SK-N-SH (cell line): ENCODE data around the gene BCAS4. TPM values are rescaled to one million over a fixed set of nuclear protein-coding genes. Genes with fewer than 3 reads are reported as not detected.
"Not testable (repeated sequence)": the region's sequence is repeated elsewhere in the genome, so short reads cannot be mapped to it uniquely, and the experiment has no call there.

Experiments used
- CTCF ChIA-PET: fragments of 300-600, 350-600 bp; formaldehyde crosslinking; extraction: SDS; loops from one replicate; lab custom pipeline; 2021; lab: Yijun Ruan, JAX
- POLR2A ChIA-PET: fragments of 350-600 bp; sonication (Branson Sonifier 250); formaldehyde crosslinking; extraction: SDS; loops from one replicate; lab custom pipeline; 2020; ENCODE audit warnings: antibody characterized with exemption, inconsistent platforms; lab: Yijun Ruan, JAX
- DNase-seq: peaks from one replicate; pipeline ENCODE4 v3.0.0; 2012
- H2AFZ ChIP-seq: fragments of 200-600 bp; sonication (generic); 2 replicates; pipeline ENCODE4 v1.8.1; 2016; ENCODE audit warnings: antibody characterized with exemption, mild to moderate bottlenecking, low read depth
- H3F3A ChIP-seq: fragments of 200-600 bp; sonication (generic); replicated peaks from 2 replicates; pipeline ENCODE3; 2016; ENCODE audit warnings: antibody characterized with exemption, mild to moderate bottlenecking; ENCODE audit not compliant: insufficient read depth
- H3K27ac ChIP-seq, 2 experiments: fragments of 200-500 bp in 1 of 2; fragments of 200-600 bp in 1 of 2; sonication (Bioruptor generic) in 1 of 2; sonication (generic), shearing (Covaris generic) in 1 of 2; 2 replicates each; pipeline versions ENCODE4 v1.5.1 to v1.6.1; 2014 to 2016; ENCODE audit warnings: low read depth in 2 of 2, inconsistent platforms in 1 of 2, low read length in 1 of 2, mild to moderate bottlenecking in 1 of 2, mixed read lengths in 1 of 2
- H3K27me3 ChIP-seq: fragments of 200-600 bp; sonication (generic), shearing (Covaris generic); 2 replicates; pipeline ENCODE4 v1.6.1; 2016; ENCODE audit warnings: mixed run types; ENCODE audit not compliant: insufficient read depth
- H3K36me3 ChIP-seq, 2 experiments: fragments of 200-500 bp in 1 of 2; fragments of 200-600 bp in 1 of 2; sonication (Bioruptor generic) in 1 of 2; sonication (generic) in 1 of 2; replicated peaks in 1 of 2; 2 replicates each; pipeline versions ENCODE3 to v1.5.1; 2014 to 2016; ENCODE audit warnings: low read length in 1 of 2, mild to moderate bottlenecking in 1 of 2; ENCODE audit not compliant: insufficient read depth in 2 of 2, control insufficient read depth in 1 of 2
- H3K4me1 ChIP-seq, 2 experiments: fragments of 200-500 bp in 1 of 2; fragments of 200-600 bp in 1 of 2; sonication (Bioruptor generic) in 1 of 2; sonication (generic), shearing (Covaris generic) in 1 of 2; 2 replicates each; pipeline versions ENCODE4 v1.5.1 to v1.6.1; 2014 to 2016; ENCODE audit warnings: low read depth in 1 of 2, low read length in 1 of 2, mixed run types in 1 of 2; ENCODE audit not compliant: insufficient read depth in 2 of 2, control insufficient read depth in 1 of 2
- H3K4me2 ChIP-seq: fragments of 200-600 bp; sonication (generic), shearing (Covaris generic); 2 replicates; pipeline ENCODE4 v1.6.1; 2017; ENCODE audit warnings: mixed run types
- H3K4me3 ChIP-seq, 2 experiments: fragments of 200-500 bp in 1 of 2; fragments of 200-600 bp in 1 of 2; sonication (Bioruptor generic) in 1 of 2; sonication (generic), shearing (Covaris generic) in 1 of 2; 2 replicates each; pipeline versions ENCODE4 v1.5.1 to v1.8.1; 2014 to 2016; ENCODE audit warnings: low read depth in 2 of 2, inconsistent platforms in 1 of 2, low read length in 1 of 2, mild to moderate bottlenecking in 1 of 2, mixed read lengths in 1 of 2, moderate library complexity in 1 of 2
- H3K79me2 ChIP-seq: fragments of 200-600 bp; sonication (generic); 2 replicates; pipeline ENCODE4 v1.8.1; 2017; ENCODE audit warnings: mild to moderate bottlenecking; ENCODE audit not compliant: insufficient read depth
- H3K9ac ChIP-seq: fragments of 200-600 bp; sonication (generic); 2 replicates; pipeline ENCODE4 v1.6.1; 2017; ENCODE audit warnings: mixed run types
- H3K9me2 ChIP-seq: fragments of 200-600 bp; sonication (generic); 2 replicates; pipeline ENCODE4 v1.6.1; 2017; ENCODE audit warnings: mixed run types
- H3K9me3 ChIP-seq: fragments of 200-600 bp; sonication (generic); 2 replicates; pipeline ENCODE4 v1.6.1; 2017; ENCODE audit warnings: mixed run types, mild to moderate bottlenecking, moderate library complexity
- H4K20me1 ChIP-seq: fragments of 200-600 bp; sonication (generic); 2 replicates; pipeline ENCODE4 v1.6.1; 2017; ENCODE audit warnings: mild to moderate bottlenecking, mixed run types; ENCODE audit not compliant: insufficient read depth
- CTCF ChIP-seq: fragments of 200-600 bp; sonication (generic); IDR thresholded peaks from 2 replicates; pipeline ENCODE4 v1.6.1; 2017; ENCODE audit warnings: antibody characterized with exemption, mild to moderate bottlenecking, moderate library complexity
- FOSL2 ChIP-seq: IDR thresholded peaks from 2 replicates; pipeline ENCODE4 v1.4.0; 2012; ENCODE audit warnings: low read depth, mild to moderate bottlenecking, moderate library complexity, borderline replicate concordance
- JUND ChIP-seq: IDR thresholded peaks from 2 replicates; pipeline ENCODE4 v1.4.0; 2012
- NRF1 ChIP-seq: IDR thresholded peaks from 2 replicates; pipeline ENCODE4 v1.6.1; 2012; ENCODE audit warnings: low read depth, mild to moderate bottlenecking, low read length
- RXRA ChIP-seq: IDR thresholded peaks from 2 replicates; pipeline ENCODE4 v1.4.0; 2012; ENCODE audit warnings: low read depth, mild to moderate bottlenecking, borderline replicate concordance
- TEAD4 ChIP-seq: IDR thresholded peaks from 2 replicates; pipeline ENCODE4 v1.4.0; 2012; ENCODE audit warnings: mild to moderate bottlenecking, borderline replicate concordance; ENCODE audit not compliant: insufficient read depth
- YY1 ChIP-seq: IDR thresholded peaks from 2 replicates; pipeline ENCODE4 v1.4.0; 2012; ENCODE audit warnings: low read depth, mild to moderate bottlenecking
- WGBS: methylation state at CpG from one replicate; pipeline ENCODE4 v1.1.6; 2017; ENCODE audit warnings: low lambda C conversion rate; 5-methylcytosine and 5-hydroxymethylcytosine counted together
- polyA plus RNA-seq, 3 experiments: library from polyadenylated mRNA; depleted of rRNA; stranded (reverse); fragments of >200 nt; gene quantifications; 2 replicates each; pipeline ENCODE4 v1.2.3, GENCODE V29; 2012
- TF ChIP-seq, protein P1 (sequence below): IDR thresholded peaks from 2 replicates; pipeline ENCODE4 v1.6.1; 2012; ENCODE audit warnings: mild to moderate bottlenecking, low read depth, low read length, moderate library complexity
- TF ChIP-seq, protein P2 (sequence below): IDR thresholded peaks from 2 replicates; pipeline ENCODE4 v1.4.0; 2012; ENCODE audit warnings: low read depth, borderline replicate concordance

Gene BCAS4
- polyA plus RNA-seq, 1 of the 3 experiments (the other 2 are of a cell fraction): 43.8 TPM

- H3K4me2 ChIP-seq, H3F3A ChIP-seq, H3K4me3 ChIP-seq, H4K20me1 ChIP-seq, DNase-seq, CTCF ChIA-PET, H3K9me2 ChIP-seq, H3K27me3 ChIP-seq, POLR2A ChIA-PET, H2AFZ ChIP-seq, H3K9me3 ChIP-seq, H3K79me2 ChIP-seq, H3K36me3 ChIP-seq, H3K27ac ChIP-seq, H3K9ac ChIP-seq: not testable (repeated sequence)
- 91% methylated on average over 8 of the region's 12 CpGs for WGBS
- peaks cover 0 to 17% of the 10 kb centered on the region in 2 experiments; a peak in 1 of 4 replicates for H3K4me1 ChIP-seq
Measured at GRCh38 chr20:50769551-50770085, 25.2 kb upstream of the BCAS4 start.

DNA sequence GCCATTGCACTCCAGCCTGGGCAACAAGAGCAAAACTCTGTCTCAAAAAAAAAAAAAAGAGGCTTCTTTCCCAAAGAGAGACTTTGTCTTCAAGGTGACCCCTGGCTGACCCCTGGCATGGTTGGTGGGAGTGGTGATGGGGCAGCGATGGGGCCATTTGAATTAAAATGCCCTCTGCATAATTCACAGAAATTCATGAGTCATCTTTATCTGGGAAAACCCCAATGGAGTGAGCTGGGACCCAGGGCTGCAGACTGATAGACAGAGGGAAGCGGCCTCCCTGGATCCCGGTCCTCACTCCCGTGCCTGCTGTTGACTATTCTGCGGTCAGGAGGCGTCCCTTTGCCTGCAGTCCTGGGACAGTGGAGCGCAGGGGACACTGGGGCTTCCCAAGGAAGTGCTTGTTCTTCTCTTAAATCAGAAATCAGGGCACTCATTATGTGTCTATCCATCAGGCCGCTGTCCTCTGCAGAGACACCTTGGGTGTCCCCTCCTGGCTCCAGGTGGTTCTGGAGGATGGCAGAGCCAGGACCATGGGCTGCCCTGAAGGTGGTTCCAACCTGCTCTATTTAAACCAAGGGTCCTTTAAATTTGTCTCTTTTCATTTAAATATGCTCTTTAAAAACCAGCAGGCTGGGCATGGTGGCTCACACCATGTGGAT is 23.3 kb upstream of the BCAS4 start:
- H4K20me1 ChIP-seq, POLR2A ChIA-PET, H3K9me2 ChIP-seq, H3K4me3 ChIP-seq, H3K27me3 ChIP-seq, H3K79me2 ChIP-seq, H3K36me3 ChIP-seq, H3K4me1 ChIP-seq, H3K9me3 ChIP-seq, DNase-seq, H3F3A ChIP-seq: not testable (repeated sequence)
- Histone ChIP-seq H3K27ac (peak overlapping the region in 1 of 2 experiments; percentile 54; a peak in 2 of 4 replicates), H2AFZ (peak overlapping the region; percentile 59), H3K9ac (peak overlapping the region; percentile 21; the same call in 1 of the 2 replicates), H3K4me2 (peak overlapping the region; percentile 49; the same call in 1 of the 2 replicates)
- TF ChIP-seq RXRA: peak; percentile 76; the same call in 1 of the 2 replicates
- TF ChIP-seq FOSL2: peak; percentile 22; the same call in 1 of the 2 replicates
- peak; percentile 26; the same call in 1 of the 2 replicates for TF ChIP-seq JUND
- WGBS: 49% methylated on average over 4 of the region's 8 CpGs
- CTCF ChIA-PET: interaction anchor here (0.8 to 1.9 kb wide), 2 partner anchors 8 to 17 kb away, joined by 3 to 4 read pairs; no protein-coding TSS in a partner anchor

DNA sequence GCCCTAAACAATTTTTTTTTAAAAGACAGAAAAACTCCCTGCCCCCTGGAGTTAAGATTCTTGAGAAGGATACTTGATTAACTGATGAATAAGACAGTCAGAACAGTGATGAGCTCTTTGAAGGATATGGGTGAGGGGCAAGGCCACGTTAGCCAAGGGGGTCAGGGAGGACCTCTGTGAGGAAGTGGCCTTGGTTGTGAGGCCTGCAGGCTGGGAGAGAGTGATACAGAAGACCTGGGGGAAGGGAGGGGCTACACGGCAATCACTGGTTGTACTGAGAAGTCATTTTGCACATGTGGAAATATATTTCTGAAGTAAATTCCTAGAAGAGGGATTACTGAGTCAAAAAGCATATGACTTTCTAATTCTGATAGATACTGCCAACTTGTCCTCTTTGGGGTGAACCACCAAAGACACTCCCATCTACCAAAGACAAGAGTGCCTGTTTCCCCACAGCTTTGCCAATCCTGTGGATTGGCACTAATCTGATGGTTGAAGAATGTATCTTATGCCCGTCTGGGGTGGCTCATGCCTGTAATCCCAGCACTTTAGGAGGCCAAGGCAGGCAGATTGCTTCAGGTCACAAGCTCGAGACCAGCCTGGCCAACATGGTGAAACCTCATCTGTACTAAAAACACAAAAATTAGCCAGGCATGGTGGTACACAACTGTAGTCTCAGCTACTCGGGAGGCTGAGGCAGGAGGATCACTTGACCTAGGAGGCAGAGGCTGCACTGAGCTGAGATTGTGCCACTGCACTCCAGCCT is 22.3 kb upstream of the BCAS4 start:
- no peak for DNase-seq
- Histone ChIP-seq H3K27me3 (no peaks in the 10 kb centered on the region), H3K9me3 (no peaks in the 10 kb centered on the region), H4K20me1 (no peaks in the 10 kb centered on the region), H3K4me3 (no peak overlapping the region), H3K4me1 (peaks cover 0 to 6% of the 10 kb centered on the region in 2 experiments; a peak in 1 of 4 replicates), H2AFZ (no peak overlapping the region), H3K27ac (no peak overlapping the region), H3K4me2 (no peak overlapping the region), H3K36me3 (no peaks in the 10 kb centered on the region), H3K79me2 (no peaks in the 10 kb centered on the region), H3K9me2 (no peaks in the 10 kb centered on the region), H3F3A (no peaks in the 10 kb centered on the region), H3K9ac (no peak overlapping the region)
- 85% methylated on average over 5 of the region's 5 CpGs for WGBS
- ChIA-PET POLR2A (interaction anchor here (0.6 kb wide), 1 partner anchor 160 kb away, joined by 4 read pairs; no protein-coding TSS in a partner anchor), CTCF (interaction anchor here (0.7 to 1.9 kb wide), 4 partner anchors 12 to 24 kb away, joined by 3 to 4 read pairs (median 3); no protein-coding TSS in a partner anchor)
- TF ChIP-seq YY1 (no peak), NRF1 (no peak), CTCF (no peak), TEAD4 (no peak)
- TF ChIP-seq, protein P1, sequence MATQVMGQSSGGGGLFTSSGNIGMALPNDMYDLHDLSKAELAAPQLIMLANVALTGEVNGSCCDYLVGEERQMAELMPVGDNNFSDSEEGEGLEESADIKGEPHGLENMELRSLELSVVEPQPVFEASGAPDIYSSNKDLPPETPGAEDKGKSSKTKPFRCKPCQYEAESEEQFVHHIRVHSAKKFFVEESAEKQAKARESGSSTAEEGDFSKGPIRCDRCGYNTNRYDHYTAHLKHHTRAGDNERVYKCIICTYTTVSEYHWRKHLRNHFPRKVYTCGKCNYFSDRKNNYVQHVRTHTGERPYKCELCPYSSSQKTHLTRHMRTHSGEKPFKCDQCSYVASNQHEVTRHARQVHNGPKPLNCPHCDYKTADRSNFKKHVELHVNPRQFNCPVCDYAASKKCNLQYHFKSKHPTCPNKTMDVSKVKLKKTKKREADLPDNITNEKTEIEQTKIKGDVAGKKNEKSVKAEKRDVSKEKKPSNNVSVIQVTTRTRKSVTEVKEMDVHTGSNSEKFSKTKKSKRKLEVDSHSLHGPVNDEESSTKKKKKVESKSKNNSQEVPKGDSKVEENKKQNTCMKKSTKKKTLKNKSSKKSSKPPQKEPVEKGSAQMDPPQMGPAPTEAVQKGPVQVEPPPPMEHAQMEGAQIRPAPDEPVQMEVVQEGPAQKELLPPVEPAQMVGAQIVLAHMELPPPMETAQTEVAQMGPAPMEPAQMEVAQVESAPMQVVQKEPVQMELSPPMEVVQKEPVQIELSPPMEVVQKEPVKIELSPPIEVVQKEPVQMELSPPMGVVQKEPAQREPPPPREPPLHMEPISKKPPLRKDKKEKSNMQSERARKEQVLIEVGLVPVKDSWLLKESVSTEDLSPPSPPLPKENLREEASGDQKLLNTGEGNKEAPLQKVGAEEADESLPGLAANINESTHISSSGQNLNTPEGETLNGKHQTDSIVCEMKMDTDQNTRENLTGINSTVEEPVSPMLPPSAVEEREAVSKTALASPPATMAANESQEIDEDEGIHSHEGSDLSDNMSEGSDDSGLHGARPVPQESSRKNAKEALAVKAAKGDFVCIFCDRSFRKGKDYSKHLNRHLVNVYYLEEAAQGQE: no peak
- TF ChIP-seq, protein P2, sequence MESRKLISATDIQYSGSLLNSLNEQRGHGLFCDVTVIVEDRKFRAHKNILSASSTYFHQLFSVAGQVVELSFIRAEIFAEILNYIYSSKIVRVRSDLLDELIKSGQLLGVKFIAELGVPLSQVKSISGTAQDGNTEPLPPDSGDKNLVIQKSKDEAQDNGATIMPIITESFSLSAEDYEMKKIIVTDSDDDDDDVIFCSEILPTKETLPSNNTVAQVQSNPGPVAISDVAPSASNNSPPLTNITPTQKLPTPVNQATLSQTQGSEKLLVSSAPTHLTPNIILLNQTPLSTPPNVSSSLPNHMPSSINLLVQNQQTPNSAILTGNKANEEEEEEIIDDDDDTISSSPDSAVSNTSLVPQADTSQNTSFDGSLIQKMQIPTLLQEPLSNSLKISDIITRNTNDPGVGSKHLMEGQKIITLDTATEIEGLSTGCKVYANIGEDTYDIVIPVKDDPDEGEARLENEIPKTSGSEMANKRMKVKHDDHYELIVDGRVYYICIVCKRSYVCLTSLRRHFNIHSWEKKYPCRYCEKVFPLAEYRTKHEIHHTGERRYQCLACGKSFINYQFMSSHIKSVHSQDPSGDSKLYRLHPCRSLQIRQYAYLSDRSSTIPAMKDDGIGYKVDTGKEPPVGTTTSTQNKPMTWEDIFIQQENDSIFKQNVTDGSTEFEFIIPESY: no peak
